Measurements from ENCODE around the gene SEPTIN5.

SEPTIN5 gene

GRCh38 chr22:19705181-19705934 is 8.9 kb upstream of the SEPTIN5 start:
- DNase-seq (ENCODE audit: low read depth) = no peak

GRCh38 chr22:19706661-19707151 is 7.6 kb upstream of the SEPTIN5 start:
- no peak for DNase-seq (ENCODE audit: low read depth)

- DNase-seq (ENCODE audit: low read depth) = no peak
Observed at GRCh38 chr22:19707347-19708290, 6.7 kb upstream of the SEPTIN5 start.

GRCh38 chr22:19708321-19709011 is 5.8 kb upstream of the SEPTIN5 start:
- no peak for DNase-seq (ENCODE audit: low read depth)

- DNase-seq (ENCODE audit: low read depth) = no peak
Observed at GRCh38 chr22:19709063-19709769, 5.1 kb upstream of the SEPTIN5 start.

- DNase-seq (ENCODE audit: low read depth) = no peak
Observed at GRCh38 chr22:19710020-19710768, 4.1 kb upstream of the SEPTIN5 start.

- DNase-seq (ENCODE audit: low read depth) = no peak
Observed at GRCh38 chr22:19710769-19711106, 3.6 kb upstream of the SEPTIN5 start.

GRCh38 chr22:19713245-19713644 is 1.1 kb upstream of the SEPTIN5 start:
- DNase-seq (ENCODE audit: low read depth) = no peak

GRCh38 chr22:19713650-19714311 is 522 bp upstream of the SEPTIN5 start:
- no peak for DNase-seq (ENCODE audit: low read depth)

- DNase-seq (ENCODE audit: low read depth) = no peak
Observed at GRCh38 chr22:19715188-19715930, 1.1 kb downstream of the SEPTIN5 start.

GRCh38 chr22:19716041-19716828 is 1.9 kb downstream of the SEPTIN5 start:
- no peak for DNase-seq (ENCODE audit: low read depth)

- no peak for DNase-seq (ENCODE audit: low read depth)
Observed at GRCh38 chr22:19716829-19717105, 2.5 kb downstream of the SEPTIN5 start.

- no peak for DNase-seq (ENCODE audit: low read depth)
Observed at GRCh38 chr22:19717181-19717580, 2.9 kb downstream of the SEPTIN5 start.

- peak; percentile 66 for DNase-seq (ENCODE audit: low read depth)
Observed at GRCh38 chr22:19717691-19718455, 3.6 kb downstream of the SEPTIN5 start.

GRCh38 chr22:19718456-19719049 is 4.2 kb downstream of the SEPTIN5 start:
- DNase-seq (ENCODE audit: low read depth) = no peak

- no peak for DNase-seq (ENCODE audit: low read depth)
Observed at GRCh38 chr22:19719050-19719482, 4.8 kb downstream of the SEPTIN5 start.

GRCh38 chr22:19719488-19720021 is 5.3 kb downstream of the SEPTIN5 start:
- DNase-seq (ENCODE audit: low read depth) = no peak
